ENCODE data around the gene TAAR1. TPM values are rescaled to one million over a fixed set of nuclear protein-coding genes. Genes with fewer than 3 reads are reported as not detected.

The TAAR1 gene
- total and polyA plus RNA-seq, 2 experiments from 2014 or later, result not detected

DNA sequence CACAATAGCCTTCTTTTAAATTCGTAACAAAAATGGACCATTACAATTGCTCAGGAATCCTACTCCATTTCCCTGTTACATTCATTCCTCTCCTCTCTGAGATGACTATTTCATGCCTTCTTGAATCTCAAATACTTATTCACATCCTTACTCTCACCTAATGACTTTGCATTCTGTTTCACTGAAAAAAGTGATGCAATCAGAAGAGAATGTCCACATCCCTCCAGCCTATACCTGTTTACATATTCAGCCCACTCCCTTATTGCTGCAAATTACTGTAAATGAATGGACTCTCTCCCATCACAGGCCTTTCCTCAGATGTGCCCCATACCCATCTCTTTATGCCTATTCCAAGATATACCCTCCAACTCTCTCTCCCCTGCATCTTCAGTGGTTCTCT, 8.6 kb downstream of the TAAR1 start:
- DNase-seq (ENCODE audit: low spot score) (no peak), ATAC-seq (no peak)
- peak overlapping the region; percentile 73; the same call in 1 of the 2 replicates for H2AFZ ChIP-seq
- no peaks in the 10 kb centered on the region for H3K79me2 ChIP-seq (replicated peaks; ENCODE audit: insufficient read depth)
- H3K27ac ChIP-seq (ENCODE audit: low read depth), result no peak overlapping the region
- Mint-ChIP-seq H3K4me3 (no peak overlapping the region), H3K9me3 (no peaks in the 10 kb centered on the region), H3K27ac (no peak overlapping the region), H3K27me3 (ENCODE audit: insufficient read depth, low read depth, poor library complexity) (no peaks in the 10 kb centered on the region), H3K36me3 (ENCODE audit: low read depth) (no peaks in the 10 kb centered on the region), H3K4me1 (peaks cover under 1% of the 10 kb centered on the region; the same call in 1 of the 3 replicates)
- no peak overlapping the region for H3K4me2 ChIP-seq
- no peaks in the 10 kb centered on the region for H3F3A ChIP-seq (replicated peaks; ENCODE audit: low read depth)
- H3K27me3 ChIP-seq (ENCODE audit: insufficient read depth), result no peaks in the 10 kb centered on the region
- H4K20me1 ChIP-seq (replicated peaks; ENCODE audit: insufficient read depth), result no peaks in the 10 kb centered on the region
- TF ChIP-seq, protein P1, sequence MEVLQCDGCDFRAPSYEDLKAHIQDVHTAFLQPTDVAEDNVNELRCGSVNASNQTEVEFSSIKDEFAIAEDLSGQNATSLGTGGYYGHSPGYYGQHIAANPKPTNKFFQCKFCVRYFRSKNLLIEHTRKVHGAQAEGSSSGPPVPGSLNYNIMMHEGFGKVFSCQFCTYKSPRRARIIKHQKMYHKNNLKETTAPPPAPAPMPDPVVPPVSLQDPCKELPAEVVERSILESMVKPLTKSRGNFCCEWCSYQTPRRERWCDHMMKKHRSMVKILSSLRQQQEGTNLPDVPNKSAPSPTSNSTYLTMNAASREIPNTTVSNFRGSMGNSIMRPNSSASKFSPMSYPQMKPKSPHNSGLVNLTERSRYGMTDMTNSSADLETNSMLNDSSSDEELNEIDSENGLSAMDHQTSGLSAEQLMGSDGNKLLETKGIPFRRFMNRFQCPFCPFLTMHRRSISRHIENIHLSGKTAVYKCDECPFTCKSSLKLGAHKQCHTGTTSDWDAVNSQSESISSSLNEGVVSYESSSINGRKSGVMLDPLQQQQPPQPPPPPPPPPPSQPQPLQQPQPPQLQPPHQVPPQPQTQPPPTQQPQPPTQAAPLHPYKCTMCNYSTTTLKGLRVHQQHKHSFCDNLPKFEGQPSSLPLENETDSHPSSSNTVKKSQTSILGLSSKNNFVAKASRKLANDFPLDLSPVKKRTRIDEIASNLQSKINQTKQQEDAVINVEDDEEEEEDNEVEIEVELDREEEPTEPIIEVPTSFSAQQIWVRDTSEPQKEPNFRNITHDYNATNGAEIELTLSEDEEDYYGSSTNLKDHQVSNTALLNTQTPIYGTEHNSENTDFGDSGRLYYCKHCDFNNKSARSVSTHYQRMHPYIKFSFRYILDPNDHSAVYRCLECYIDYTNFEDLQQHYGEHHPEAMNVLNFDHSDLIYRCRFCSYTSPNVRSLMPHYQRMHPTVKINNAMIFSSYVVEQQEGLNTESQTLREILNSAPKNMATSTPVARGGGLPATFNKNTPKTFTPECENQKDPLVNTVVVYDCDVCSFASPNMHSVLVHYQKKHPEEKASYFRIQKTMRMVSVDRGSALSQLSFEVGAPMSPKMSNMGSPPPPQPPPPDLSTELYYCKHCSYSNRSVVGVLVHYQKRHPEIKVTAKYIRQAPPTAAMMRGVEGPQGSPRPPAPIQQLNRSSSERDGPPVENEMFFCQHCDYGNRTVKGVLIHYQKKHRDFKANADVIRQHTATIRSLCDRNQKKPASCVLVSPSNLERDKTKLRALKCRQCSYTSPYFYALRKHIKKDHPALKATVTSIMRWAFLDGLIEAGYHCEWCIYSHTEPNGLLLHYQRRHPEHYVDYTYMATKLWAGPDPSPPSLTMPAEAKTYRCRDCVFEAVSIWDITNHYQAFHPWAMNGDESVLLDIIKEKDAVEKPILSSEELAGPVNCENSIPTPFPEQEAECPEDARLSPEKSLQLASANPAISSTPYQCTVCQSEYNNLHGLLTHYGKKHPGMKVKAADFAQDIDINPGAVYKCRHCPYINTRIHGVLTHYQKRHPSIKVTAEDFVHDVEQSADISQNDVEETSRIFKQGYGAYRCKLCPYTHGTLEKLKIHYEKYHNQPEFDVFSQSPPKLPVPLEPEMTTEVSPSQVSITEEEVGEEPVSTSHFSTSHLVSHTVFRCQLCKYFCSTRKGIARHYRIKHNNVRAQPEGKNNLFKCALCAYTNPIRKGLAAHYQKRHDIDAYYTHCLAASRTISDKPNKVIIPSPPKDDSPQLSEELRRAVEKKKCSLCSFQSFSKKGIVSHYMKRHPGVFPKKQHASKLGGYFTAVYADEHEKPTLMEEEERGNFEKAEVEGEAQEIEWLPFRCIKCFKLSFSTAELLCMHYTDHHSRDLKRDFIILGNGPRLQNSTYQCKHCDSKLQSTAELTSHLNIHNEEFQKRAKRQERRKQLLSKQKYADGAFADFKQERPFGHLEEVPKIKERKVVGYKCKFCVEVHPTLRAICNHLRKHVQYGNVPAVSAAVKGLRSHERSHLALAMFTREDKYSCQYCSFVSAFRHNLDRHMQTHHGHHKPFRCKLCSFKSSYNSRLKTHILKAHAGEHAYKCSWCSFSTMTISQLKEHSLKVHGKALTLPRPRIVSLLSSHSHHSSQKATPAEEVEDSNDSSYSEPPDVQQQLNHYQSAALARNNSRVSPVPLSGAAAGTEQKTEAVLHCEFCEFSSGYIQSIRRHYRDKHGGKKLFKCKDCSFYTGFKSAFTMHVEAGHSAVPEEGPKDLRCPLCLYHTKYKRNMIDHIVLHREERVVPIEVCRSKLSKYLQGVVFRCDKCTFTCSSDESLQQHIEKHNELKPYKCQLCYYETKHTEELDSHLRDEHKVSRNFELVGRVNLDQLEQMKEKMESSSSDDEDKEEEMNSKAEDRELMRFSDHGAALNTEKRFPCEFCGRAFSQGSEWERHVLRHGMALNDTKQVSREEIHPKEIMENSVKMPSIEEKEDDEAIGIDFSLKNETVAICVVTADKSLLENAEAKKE (CRISPR knock-in tag; IDR thresholded peaks at IDR 0.05), result no peak
- TF ChIP-seq ZNF331 (CRISPR knock-in tag; IDR thresholded peaks at IDR 0.05; ENCODE audit: low read depth), result no peak
- TF ChIP-seq ZNF114 (CRISPR knock-in tag; IDR thresholded peaks at IDR 0.05), result no peak
- TF ChIP-seq REST (IDR thresholded peaks at IDR 0.05; ENCODE audit: unreplicated experiment), result no peak
- no peak for TF ChIP-seq POLR2AphosphoS5 (IDR thresholded peaks at IDR 0.05; ENCODE audit: low read depth)
- TF ChIP-seq EZH2phosphoT487 (IDR thresholded peaks at IDR 0.05; ENCODE audit: unreplicated experiment), result no peak
- TF ChIP-seq JUNB (IDR thresholded peaks at IDR 0.05; ENCODE audit: unreplicated experiment), result no peak
- TF ChIP-seq ETS1 (IDR thresholded peaks at IDR 0.05), result no peak
- TF ChIP-seq CTCF (conservative IDR thresholded peaks at IDR 0.05; ENCODE audit: low read depth in 2 of 2), result no peak
- no peak for TF ChIP-seq NANOG (IDR thresholded peaks at IDR 0.05; ENCODE audit: borderline replicate concordance)
- no peak for TF ChIP-seq CREB1 (CRISPR knock-in tag; IDR thresholded peaks at IDR 0.05; ENCODE audit: low read depth)
- TF ChIP-seq EZH2 (IDR thresholded peaks at IDR 0.05; ENCODE audit: low read depth, unreplicated experiment), result no peak
- no peak for TF ChIP-seq STAT1 (IDR thresholded peaks at IDR 0.05; ENCODE audit: unreplicated experiment)
- H3K4me3 ChIP-seq, result no peak overlapping the region
- no peaks in the 10 kb centered on the region for H3K36me3 ChIP-seq (ENCODE audit: insufficient read depth)
- H3K4me1 ChIP-seq (ENCODE audit: insufficient read depth), result peaks cover 7% of the 10 kb centered on the region; the same call in 1 of the 2 replicates
- H3K9me2 ChIP-seq (ENCODE audit: insufficient read depth), result peaks cover 19% of the 10 kb centered on the region
